Measurements from ENCODE around the gene TEX36. TPM values are rescaled to one million over a fixed set of nuclear protein-coding genes. Genes with fewer than 3 reads are reported as not detected.

The TEX36 gene
- polyA plus RNA-seq, 1 of the 3 experiments (the other 2 are of a cell fraction), result not detected

DNA sequence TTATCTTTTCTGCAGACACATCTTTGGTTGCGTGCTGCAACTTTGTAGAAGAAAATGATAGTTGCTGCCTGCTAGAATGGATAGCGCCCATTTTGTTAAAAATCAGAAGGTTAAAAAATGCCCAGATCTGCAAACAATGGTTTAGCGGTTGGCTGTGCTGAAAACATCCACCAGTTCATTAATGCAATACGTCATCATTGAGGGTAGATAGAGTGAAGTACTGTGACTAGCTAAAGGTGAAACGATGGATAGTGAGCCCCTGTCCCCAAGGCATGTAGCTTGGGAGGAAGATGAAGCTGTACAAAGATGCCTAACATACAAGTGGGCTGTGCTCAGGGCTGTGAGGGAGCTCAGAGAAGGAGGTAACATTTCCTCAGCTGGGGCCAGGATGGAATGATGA lies 48.4 kb downstream of the TEX36 start:
- H3K4me1 ChIP-seq (ENCODE audit: control insufficient read depth in 1 of 2, insufficient read depth in 2 of 2, low read depth in 1 of 2, low read length in 1 of 2), result no peaks in the 10 kb centered on the region; a peak in 1 of 4 replicates
- no peak overlapping the region for H3K4me3 ChIP-seq (ENCODE audit: low read depth in 2 of 2, low read length in 1 of 2)
- H3K4me2 ChIP-seq, result no peak overlapping the region
- TF ChIP-seq, protein P1, sequence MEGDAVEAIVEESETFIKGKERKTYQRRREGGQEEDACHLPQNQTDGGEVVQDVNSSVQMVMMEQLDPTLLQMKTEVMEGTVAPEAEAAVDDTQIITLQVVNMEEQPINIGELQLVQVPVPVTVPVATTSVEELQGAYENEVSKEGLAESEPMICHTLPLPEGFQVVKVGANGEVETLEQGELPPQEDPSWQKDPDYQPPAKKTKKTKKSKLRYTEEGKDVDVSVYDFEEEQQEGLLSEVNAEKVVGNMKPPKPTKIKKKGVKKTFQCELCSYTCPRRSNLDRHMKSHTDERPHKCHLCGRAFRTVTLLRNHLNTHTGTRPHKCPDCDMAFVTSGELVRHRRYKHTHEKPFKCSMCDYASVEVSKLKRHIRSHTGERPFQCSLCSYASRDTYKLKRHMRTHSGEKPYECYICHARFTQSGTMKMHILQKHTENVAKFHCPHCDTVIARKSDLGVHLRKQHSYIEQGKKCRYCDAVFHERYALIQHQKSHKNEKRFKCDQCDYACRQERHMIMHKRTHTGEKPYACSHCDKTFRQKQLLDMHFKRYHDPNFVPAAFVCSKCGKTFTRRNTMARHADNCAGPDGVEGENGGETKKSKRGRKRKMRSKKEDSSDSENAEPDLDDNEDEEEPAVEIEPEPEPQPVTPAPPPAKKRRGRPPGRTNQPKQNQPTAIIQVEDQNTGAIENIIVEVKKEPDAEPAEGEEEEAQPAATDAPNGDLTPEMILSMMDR (IDR thresholded peaks at IDR 0.05), result no peak
- TF ChIP-seq RAD21 (IDR thresholded peaks at IDR 0.05; ENCODE audit: low read length) (no peak), EP300 (IDR thresholded peaks at IDR 0.05; ENCODE audit: borderline replicate concordance in 1 of 2, low read depth in 1 of 2, low read length in 1 of 2) (no peak), SMC3 (IDR thresholded peaks at IDR 0.05; ENCODE audit: low read depth, low read length) (no peak), TEAD4 (IDR thresholded peaks at IDR 0.05; ENCODE audit: borderline replicate concordance, insufficient read depth) (no peak), NFIC (IDR thresholded peaks at IDR 0.05; ENCODE audit: borderline replicate concordance) (no peak), RCOR1 (IDR thresholded peaks at IDR 0.05; ENCODE audit: low read length) (no peak), ELF1 (IDR thresholded peaks at IDR 0.05) (no peak), TCF12 (IDR thresholded peaks at IDR 0.05) (no peak), FOXM1 (IDR thresholded peaks at IDR 0.05; ENCODE audit: low read depth) (no peak), GABPA (IDR thresholded peaks at IDR 0.05; ENCODE audit: low read depth) (no peak), JUND (IDR thresholded peaks at IDR 0.05) (no peak), GATA2 (CRISPR knock-in tag; IDR thresholded peaks at IDR 0.05) (no peak), TAF1 (IDR thresholded peaks at IDR 0.05; ENCODE audit: borderline replicate concordance, low read depth, low read length) (no peak), SIN3A (IDR thresholded peaks at IDR 0.05; ENCODE audit: borderline replicate concordance, low read depth, low read length) (no peak), FOSL2 (IDR thresholded peaks at IDR 0.05; ENCODE audit: borderline replicate concordance, low read depth) (no peak)
- WGBS (ENCODE audit: low lambda C conversion rate), result 35% methylated on average over 5 of the region's 5 CpGs
- no peaks in the 10 kb centered on the region for H3K9me2 ChIP-seq
- H3K36me3 ChIP-seq (replicated peaks in 1 of 2; ENCODE audit: control insufficient read depth in 1 of 2, insufficient read depth in 2 of 2, low read length in 1 of 2), result no peaks in the 10 kb centered on the region
- no peaks in the 10 kb centered on the region for H3K27me3 ChIP-seq (ENCODE audit: insufficient read depth)
- no peaks in the 10 kb centered on the region for H3K9me3 ChIP-seq
- no peaks in the 10 kb centered on the region for H3F3A ChIP-seq (replicated peaks; ENCODE audit: insufficient read depth)
- no peaks in the 10 kb centered on the region for H3K79me2 ChIP-seq (ENCODE audit: insufficient read depth)
- no peak overlapping the region for H3K27ac ChIP-seq (ENCODE audit: low read depth in 2 of 2, low read length in 1 of 2)
- ChIA-PET CTCF (interaction anchor here (0.6 to 1.5 kb wide), 2 partner anchors 23 to 221 kb away, joined by 3 read pairs; no protein-coding TSS in a partner anchor), POLR2A (no interaction called here)
- no peak overlapping the region for H2AFZ ChIP-seq (ENCODE audit: low read depth)
- H3K9ac ChIP-seq, result no peak overlapping the region
- DNase-seq, result no peak
- no peaks in the 10 kb centered on the region for H4K20me1 ChIP-seq (ENCODE audit: insufficient read depth)

- DNase-seq, result no peak
- no peaks in the 10 kb centered on the region for H3K36me3 ChIP-seq (replicated peaks in 1 of 2; ENCODE audit: control insufficient read depth in 1 of 2, insufficient read depth in 2 of 2, low read length in 1 of 2)
- no peaks in the 10 kb centered on the region for H3K27me3 ChIP-seq (ENCODE audit: insufficient read depth)
- 43% methylated on average over 13 of the region's 13 CpGs for WGBS (ENCODE audit: low lambda C conversion rate)
- no peaks in the 10 kb centered on the region; a peak in 1 of 4 replicates for H3K4me1 ChIP-seq (ENCODE audit: control insufficient read depth in 1 of 2, insufficient read depth in 2 of 2, low read depth in 1 of 2, low read length in 1 of 2)
- H4K20me1 ChIP-seq (ENCODE audit: insufficient read depth), result no peaks in the 10 kb centered on the region
- no peak overlapping the region for H2AFZ ChIP-seq (ENCODE audit: low read depth)
- no peaks in the 10 kb centered on the region for H3K9me2 ChIP-seq
- H3K27ac ChIP-seq (ENCODE audit: low read depth in 2 of 2, low read length in 1 of 2), result no peak overlapping the region
- TF ChIP-seq GATA2 (CRISPR knock-in tag; IDR thresholded peaks at IDR 0.05), result no peak
- TF ChIP-seq NRF1 (IDR thresholded peaks at IDR 0.05; ENCODE audit: low read depth, low read length), result no peak
- TF ChIP-seq EZH2phosphoT487 (IDR thresholded peaks at IDR 0.05; ENCODE audit: borderline replicate concordance, low read depth), result no peak
- no peak for TF ChIP-seq POLR2AphosphoS5 (IDR thresholded peaks at IDR 0.05; ENCODE audit: low read depth, low read length)
- no peak for TF ChIP-seq YY1 (IDR thresholded peaks at IDR 0.05; ENCODE audit: low read depth)
- no peak for TF ChIP-seq PBX3 (IDR thresholded peaks at IDR 0.05)
- TF ChIP-seq MEF2A (IDR thresholded peaks at IDR 0.05; ENCODE audit: borderline replicate concordance, low read depth), result no peak
- no peak for TF ChIP-seq NFIC (IDR thresholded peaks at IDR 0.05; ENCODE audit: borderline replicate concordance)
- H3K79me2 ChIP-seq (ENCODE audit: insufficient read depth), result no peaks in the 10 kb centered on the region
- ChIA-PET CTCF (no interaction called here), POLR2A (no interaction called here)
- no peak overlapping the region for H3K4me2 ChIP-seq
- H3K4me3 ChIP-seq (ENCODE audit: low read depth in 2 of 2, low read length in 1 of 2), result no peak overlapping the region
- no peaks in the 10 kb centered on the region for H3F3A ChIP-seq (replicated peaks; ENCODE audit: insufficient read depth)
- no peaks in the 10 kb centered on the region for H3K9me3 ChIP-seq
- no peak overlapping the region for H3K9ac ChIP-seq
Measured at GRCh38 chr10:125633517-125633999, 49.4 kb downstream of the TEX36 start.
